Measurements from ENCODE around the gene TNFRSF21.

Gene TNFRSF21

DNA sequence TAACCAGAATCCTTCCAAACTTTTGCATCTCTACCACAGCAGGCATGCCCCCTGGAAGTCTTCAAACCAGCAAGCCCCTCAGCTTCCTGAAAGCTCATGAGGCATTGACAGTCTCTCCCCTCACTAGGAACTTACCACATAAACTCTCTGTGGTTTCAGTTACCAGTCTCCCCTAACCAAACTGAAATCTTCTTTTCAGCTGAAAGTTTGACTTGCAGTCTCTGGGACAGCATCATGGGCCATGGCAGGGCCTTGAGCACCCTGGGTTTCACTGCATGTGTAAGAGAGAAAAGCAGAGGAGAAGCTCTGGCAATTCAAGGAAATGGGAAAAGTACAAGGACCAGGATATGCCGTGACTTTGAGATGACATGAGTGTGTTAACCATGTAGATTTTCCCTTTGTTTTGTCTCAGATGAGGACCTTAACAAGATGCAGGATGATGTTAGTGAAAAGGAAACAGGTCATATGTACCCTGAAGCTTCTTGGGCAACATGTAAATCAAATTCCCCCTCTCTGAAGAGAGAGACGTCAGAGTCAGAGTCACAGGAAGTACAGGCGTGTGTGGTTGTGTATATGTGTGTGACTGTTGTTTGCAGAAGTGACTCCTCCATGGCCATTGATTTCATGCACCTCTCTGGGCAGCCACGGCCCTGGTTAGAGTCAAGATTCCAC is 106.3 kb downstream of the TNFRSF21 start:
- no peak for DNase-seq (ENCODE audit: low read depth)
- TF ChIP-seq, protein P1, sequence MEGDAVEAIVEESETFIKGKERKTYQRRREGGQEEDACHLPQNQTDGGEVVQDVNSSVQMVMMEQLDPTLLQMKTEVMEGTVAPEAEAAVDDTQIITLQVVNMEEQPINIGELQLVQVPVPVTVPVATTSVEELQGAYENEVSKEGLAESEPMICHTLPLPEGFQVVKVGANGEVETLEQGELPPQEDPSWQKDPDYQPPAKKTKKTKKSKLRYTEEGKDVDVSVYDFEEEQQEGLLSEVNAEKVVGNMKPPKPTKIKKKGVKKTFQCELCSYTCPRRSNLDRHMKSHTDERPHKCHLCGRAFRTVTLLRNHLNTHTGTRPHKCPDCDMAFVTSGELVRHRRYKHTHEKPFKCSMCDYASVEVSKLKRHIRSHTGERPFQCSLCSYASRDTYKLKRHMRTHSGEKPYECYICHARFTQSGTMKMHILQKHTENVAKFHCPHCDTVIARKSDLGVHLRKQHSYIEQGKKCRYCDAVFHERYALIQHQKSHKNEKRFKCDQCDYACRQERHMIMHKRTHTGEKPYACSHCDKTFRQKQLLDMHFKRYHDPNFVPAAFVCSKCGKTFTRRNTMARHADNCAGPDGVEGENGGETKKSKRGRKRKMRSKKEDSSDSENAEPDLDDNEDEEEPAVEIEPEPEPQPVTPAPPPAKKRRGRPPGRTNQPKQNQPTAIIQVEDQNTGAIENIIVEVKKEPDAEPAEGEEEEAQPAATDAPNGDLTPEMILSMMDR (IDR thresholded peaks at IDR 0.05; ENCODE audit: control insufficient read depth, insufficient read depth, low read depth, low read length, missing control alignments) = no peak

GRCh38 chr6:47202644-47203205 is 107.0 kb downstream of the TNFRSF21 start:
- no peak overlapping the region for H3K4me3 ChIP-seq (ENCODE audit: control insufficient read depth, low read depth, low read length)
- DNase-seq (ENCODE audit: low read depth) = no peak
- TF ChIP-seq, protein P1 (IDR thresholded peaks at IDR 0.05; ENCODE audit: control insufficient read depth, insufficient read depth, low read depth, low read length, missing control alignments) = no peak

More for the DNA sequence above, 106.3 kb downstream of the TNFRSF21 start:
- no peak overlapping the region for H3K4me3 ChIP-seq (ENCODE audit: control insufficient read depth, low read depth, low read length)

DNA sequence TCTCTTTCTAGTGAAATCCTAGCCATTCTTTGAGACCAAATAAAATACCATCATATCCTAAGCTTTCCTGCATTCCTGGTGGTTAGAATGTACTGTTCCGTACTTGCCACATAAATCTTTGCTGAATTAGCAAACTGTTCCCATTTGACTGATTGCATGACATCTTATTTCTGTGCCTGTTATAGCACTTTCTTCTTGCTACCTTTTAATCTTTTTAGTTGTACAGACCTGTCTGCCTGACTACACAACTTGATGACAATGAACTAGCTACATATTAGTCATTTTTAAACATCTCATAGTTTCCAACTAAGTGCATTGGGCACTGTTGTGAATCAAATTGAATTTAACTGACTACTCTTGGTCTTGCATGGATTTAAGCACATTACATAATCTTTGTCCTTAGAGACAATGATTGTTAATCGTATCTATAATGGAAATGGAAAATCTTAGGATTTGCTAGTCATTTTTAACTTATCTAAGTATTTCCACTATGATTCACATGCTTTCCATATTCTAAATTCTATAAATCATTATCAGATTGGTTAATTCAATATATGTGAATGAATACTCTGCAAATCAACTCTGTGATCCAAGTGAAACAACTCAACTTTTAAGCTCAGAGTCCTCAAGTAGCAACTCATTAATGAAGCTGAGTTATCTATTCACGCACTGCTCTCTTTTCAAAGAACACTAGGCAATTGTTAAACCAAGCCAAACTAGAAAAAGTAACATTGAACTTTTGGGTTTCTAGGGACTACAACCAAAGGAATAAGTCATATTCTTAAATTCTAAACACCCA is 109.0 kb downstream of the TNFRSF21 start:
- TF ChIP-seq, protein P1 (IDR thresholded peaks at IDR 0.05; ENCODE audit: control insufficient read depth, insufficient read depth, low read depth, low read length, missing control alignments) = no peak
- H3K4me3 ChIP-seq (ENCODE audit: control insufficient read depth, low read depth, low read length) = no peak overlapping the region
- no peak for DNase-seq (ENCODE audit: low read depth)

GRCh38 chr6:47197682-47198640 is 111.7 kb downstream of the TNFRSF21 start:
- DNase-seq (ENCODE audit: low read depth) = no peak
- TF ChIP-seq, protein P1 (IDR thresholded peaks at IDR 0.05; ENCODE audit: control insufficient read depth, insufficient read depth, low read depth, low read length, missing control alignments) = no peak
- H3K4me3 ChIP-seq (ENCODE audit: control insufficient read depth, low read depth, low read length) = no peak overlapping the region

DNA sequence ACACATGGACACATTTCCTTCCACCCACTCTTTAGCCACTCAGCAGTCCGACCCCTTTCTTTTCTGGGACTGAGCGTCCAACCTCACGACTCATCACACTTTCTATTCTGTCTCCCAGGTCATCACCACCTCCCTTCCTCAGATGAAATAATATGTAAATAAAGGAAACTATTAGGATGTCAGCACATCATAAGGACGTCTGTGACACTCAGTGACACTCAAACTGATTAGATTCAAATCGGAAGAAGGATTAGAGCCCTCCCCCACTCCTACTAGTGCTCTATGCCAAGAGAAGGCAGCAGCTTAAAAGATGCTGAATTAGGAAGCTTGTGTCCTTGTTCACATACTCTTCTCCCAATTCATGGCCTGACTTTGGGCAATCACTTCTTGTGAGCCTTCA is 113.6 kb downstream of the TNFRSF21 start:
- H3K4me3 ChIP-seq (ENCODE audit: control insufficient read depth, low read depth, low read length) = no peak overlapping the region
- DNase-seq (ENCODE audit: low read depth) = no peak
- TF ChIP-seq, protein P1 (IDR thresholded peaks at IDR 0.05; ENCODE audit: control insufficient read depth, insufficient read depth, low read depth, low read length, missing control alignments) = no peak

Measured in AG09309 (cell line).